VCaP (cell line): Measurements from ENCODE around the gene UBE4B.
"Not testable (repeated sequence)": the region's sequence is repeated elsewhere in the genome, so short reads cannot be mapped to it uniquely, and the experiment has no call there.

ENCODE experiments used
- H3K27ac ChIP-seq: fragments of 450-650 bp; 2 replicates; pipeline ENCODE4 v1.5.1; 2017
- TF ChIP-seq, protein P1 (sequence below): fragments of 450-650 bp; conservative IDR thresholded peaks from 2 replicates; pipeline ENCODE4 v1.5.1; 2017; ENCODE audit warnings: mild to moderate bottlenecking, moderate library complexity

The UBE4B gene

DNA sequence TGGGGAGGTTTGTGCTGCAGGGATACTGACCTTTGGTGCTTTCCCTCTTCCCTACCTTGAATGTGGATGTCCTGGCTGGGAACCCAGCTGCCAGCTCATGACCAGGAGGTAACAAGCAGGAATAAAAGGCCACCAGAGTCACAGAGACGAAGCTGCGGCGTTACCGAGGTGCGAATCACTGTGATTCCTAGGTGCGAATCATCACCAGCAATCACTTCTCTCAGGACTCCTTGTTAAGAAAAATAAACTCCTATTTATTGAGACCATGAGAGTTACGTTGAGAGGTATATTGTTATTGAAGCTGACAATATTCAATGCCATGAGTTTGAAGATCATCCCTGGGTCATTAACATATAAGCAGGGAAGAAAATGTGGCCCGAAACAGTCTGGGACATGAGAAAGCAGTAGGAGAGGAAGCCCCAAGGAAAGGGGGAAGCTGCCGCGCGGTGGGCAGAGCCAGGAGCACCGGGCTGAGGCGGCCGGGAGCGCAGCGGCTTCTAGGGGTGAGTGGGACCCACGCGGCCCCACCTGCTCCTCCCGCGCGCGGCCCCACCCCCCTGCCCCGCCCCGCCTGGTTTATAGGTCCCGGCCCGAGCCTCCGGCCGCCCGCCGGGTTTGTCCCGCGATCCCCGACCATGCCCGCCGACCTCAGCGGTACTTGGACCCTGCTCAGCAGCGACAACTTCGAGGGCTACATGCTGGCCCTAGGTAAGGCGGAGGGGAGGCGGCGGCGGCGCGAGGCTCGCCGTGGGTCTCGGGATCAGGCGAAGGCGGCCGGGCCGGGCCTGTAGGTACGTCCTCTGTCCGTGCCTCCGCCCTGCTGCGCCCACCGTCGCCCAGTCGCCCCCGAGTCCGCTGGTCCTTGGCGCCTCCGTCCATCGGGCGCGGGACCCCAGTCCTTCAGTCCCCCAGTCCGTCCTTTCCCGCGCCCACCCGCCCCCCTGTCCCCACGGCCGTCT, 35.9 kb upstream of the UBE4B start, which contains the start of gene RBP7:
Gene RBP7, plus strand, starts transcription at position 605 of the 959 bp plus-strand sequence. Its CDS starts 31 bp downstream, at position 636.
- H3K27ac ChIP-seq: no peak within 1 kb of the TSS
- TF ChIP-seq, protein P1, sequence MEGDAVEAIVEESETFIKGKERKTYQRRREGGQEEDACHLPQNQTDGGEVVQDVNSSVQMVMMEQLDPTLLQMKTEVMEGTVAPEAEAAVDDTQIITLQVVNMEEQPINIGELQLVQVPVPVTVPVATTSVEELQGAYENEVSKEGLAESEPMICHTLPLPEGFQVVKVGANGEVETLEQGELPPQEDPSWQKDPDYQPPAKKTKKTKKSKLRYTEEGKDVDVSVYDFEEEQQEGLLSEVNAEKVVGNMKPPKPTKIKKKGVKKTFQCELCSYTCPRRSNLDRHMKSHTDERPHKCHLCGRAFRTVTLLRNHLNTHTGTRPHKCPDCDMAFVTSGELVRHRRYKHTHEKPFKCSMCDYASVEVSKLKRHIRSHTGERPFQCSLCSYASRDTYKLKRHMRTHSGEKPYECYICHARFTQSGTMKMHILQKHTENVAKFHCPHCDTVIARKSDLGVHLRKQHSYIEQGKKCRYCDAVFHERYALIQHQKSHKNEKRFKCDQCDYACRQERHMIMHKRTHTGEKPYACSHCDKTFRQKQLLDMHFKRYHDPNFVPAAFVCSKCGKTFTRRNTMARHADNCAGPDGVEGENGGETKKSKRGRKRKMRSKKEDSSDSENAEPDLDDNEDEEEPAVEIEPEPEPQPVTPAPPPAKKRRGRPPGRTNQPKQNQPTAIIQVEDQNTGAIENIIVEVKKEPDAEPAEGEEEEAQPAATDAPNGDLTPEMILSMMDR: no peak

DNA sequence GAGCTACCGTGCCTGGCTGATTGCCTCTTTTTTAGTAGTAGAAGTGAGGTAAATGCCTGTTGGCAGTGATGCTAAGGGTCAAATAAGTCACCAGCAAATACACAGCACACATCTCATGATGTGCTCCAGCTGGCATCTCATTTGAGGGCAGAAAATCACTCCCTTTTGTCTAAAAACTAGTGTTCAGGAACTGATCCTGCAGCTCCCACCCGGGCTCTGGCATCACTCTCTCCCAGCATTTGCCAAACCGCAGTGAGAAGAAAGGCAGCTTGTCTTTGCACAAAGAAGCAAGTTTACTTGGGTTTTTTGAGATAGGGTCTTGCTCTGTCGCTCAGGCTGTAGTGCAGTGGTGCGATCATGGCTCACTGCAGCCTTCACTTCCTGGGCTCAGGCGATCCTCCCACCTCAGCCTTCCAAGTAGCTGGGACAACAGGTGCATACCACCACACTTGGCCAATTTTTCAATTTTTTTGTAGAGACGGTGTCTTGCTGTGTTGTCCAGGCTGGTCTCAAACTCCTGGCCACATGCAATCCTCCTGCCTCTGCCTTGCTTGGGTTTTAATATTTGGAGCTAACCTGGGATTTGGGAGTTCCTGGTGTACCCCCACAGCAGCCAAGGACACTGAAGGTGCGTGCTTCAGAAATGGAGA, 31.6 kb upstream of the UBE4B start:
- H3K27ac ChIP-seq: no peak overlapping the region
- TF ChIP-seq, protein P1: no peak

DNA sequence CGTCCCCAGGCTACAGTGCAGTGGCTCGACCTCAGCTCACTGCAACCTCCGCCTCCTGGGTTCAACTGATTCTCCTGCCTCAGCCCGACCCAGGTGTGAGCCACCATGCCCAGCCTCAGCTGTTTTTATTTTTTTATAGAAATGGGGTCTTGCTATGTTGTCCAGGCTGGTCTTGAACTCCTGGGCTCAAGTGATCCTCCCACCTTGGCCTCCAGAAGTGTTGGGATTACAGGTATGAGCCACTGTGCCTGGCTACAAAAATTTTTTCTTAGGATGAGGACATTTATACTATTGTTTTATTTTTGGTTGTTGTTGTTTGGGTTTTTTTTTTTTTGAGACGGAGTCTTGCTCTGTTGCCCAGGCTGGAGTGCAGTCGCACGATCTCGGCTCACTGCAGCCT, 27.5 kb upstream of the UBE4B start:
- H3K27ac ChIP-seq: not testable (repeated sequence)

DNA sequence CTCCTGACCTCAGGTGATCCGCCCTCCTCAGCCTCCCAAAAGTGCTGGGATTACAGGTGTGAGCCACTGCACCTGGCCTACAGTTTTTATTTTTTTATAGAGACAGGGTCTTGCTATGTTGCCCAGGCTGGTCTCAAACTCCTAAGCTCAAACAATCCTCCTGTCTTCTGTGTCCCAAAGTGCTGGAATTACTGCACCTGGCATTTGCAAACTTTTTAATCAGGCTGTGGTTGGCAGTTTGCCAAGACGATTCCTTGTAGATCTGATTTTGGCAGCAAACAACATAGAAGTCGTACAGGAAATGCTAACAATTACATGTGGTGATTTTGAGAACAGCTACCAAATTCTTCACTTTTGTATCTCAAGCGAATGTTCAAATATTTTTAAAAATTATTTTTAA, 25.6 kb upstream of the UBE4B start:
- peak overlapping the region; percentile 44; the same call in 1 of the 2 replicates for H3K27ac ChIP-seq
- TF ChIP-seq, protein P1: no peak

DNA sequence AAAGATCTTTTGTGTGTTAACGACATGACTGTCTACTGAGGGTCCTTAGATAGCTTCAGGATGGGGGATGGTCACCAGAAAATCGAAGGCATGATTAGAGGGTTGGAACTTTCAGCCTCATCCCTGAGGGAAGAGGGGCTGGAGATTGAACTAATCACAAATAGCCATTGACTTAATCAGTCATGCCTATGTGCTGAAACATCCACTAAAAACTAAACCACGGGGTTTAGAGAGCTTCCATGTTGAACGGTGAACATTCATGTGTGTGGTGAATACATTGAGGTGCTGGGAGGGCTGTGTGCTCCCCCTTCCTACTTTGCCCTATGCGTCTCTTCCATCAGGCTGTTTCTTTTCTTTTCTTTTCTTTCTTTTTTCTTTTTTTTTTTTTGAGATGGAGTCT, 18.7 kb upstream of the UBE4B start:
- H3K27ac ChIP-seq: no peak overlapping the region
- TF ChIP-seq, protein P1: no peak

DNA sequence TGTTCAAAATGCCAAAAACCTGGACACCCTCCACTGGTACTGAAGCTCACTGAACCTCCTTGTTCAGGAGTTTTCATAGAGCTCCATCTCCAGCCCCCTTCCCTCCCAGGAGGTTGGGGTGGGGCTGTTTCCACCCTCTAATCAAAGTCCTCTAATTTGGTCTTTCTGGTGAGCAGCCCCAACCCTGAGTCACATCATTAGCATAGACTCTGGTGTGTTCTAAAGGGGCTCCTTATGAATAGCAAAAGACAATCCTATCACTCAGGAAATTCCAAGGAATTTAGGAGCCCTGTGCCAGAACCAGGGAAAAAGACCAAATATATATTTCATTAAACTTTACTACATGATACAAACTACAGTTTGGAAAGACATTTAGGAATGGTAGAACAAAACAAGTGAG, 13.2 kb upstream of the UBE4B start:
- H3K27ac ChIP-seq: no peak overlapping the region
- TF ChIP-seq, protein P1: no peak

DNA sequence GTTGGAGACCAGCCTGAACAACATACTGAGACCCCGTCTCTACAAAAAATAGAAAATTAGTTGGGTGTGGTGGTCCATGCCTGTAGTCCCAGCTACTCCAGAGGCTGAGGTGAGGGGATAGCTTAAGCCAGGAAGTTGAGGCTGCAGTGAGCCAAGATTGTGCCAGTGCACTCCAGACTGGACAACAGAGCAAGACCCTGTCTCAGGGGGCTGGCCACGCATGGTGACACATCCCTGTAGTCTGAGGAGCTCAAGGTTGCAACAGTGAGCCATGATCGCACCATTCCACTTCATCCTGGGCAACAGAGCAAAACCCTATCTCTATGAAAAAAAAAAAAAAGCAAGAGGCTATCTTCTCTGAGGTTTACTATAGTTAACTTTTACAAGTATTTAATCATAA, 12.7 kb upstream of the UBE4B start:
- H3K27ac ChIP-seq: no peak overlapping the region
- TF ChIP-seq, protein P1: no peak

DNA sequence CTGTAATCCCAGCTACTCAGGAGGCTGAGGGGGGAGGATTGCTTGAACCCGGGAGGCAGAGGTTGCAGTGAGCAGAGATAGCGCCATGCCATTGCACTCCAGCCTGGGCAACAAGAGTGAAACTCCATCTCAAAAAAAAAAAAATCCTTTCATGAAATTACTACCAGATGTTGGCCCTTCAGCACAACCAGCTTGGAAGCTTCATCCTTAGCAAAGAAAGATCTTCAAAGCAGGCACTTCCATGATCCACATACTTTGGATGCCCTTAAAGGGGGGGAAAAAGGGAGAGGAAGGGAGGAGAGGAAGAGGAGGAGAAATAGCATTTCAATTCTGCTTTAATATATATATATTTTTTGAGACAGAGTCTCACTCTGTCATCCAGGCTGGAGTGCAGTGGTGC, 12.1 kb upstream of the UBE4B start:
- H3K27ac ChIP-seq: not testable (repeated sequence)

DNA sequence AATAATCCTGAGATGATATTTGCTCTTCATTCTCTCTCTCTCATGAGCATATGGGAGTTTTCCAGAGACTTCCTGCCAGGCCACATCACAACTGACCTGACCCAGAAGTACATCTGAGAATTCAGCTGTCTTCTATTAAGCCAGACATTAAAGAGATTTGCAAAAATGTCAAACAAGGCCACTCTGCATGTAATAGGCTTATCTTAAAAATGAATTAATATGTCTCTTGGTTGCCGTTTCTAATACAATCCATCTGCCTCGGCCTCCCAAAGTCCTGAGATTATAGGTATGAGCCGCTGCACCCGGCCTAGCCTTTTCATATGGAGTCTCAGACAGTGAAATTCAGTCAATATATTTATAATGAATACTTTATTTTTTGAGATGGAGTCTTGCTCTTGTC, 10.8 kb upstream of the UBE4B start:
- not testable (repeated sequence) for H3K27ac ChIP-seq
